Measurements from ENCODE around the gene NTM.

Gene NTM

DNA sequence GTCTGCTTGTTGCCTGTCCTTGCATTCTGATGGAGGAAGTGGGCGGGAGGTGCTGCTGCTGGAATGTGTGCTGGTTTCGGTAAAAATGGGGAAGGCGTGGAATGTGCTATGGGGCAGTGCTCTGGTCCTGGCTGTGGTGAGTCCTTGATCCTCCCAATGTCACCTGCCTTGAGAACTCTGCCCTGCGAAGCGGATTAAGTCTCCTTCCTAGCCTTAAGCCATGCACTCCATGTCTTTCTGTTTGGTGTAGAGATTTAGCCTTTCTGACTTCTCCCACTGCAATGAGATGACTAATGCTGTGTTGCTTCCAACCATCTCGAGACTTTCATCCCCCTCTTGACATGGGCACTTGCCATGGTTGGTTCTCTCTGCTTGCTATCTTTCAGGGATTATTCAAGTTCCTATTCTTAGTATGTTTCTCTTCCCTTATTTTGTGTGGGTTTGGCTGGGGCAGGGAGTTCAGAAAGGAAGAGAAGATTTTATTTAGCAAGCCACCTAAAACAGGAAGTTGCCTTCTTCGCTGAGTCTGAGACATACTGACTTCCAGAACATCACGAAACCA, 687.9 kb downstream of the NTM start:
- Histone ChIP-seq H4K20me1 (ENCODE audit: insufficient read depth, low read length) (no peaks in the 10 kb centered on the region), H3K4me3 (ENCODE audit: low read length) (no peak overlapping the region), H3K79me2 (ENCODE audit: low read length) (no peaks in the 10 kb centered on the region), H3K9ac (ENCODE audit: low read length) (no peak overlapping the region), H3K27me3 (ENCODE audit: low read depth, low read length) (peaks cover 9% of the 10 kb centered on the region), H3K9me3 (ENCODE audit: insufficient read depth, low read length) (no peaks in the 10 kb centered on the region), H3K36me3 (replicated peaks; ENCODE audit: low read depth, low read length) (no peaks in the 10 kb centered on the region), H3K4me2 (ENCODE audit: low read length) (peak overlapping the region; percentile 9; the same call in 1 of the 2 replicates), H3K27ac (ENCODE audit: low read length) (no peak overlapping the region), H2AFZ (ENCODE audit: low read depth, low read length) (no peak overlapping the region), H3K4me1 (ENCODE audit: low read length) (peaks cover 4% of the 10 kb centered on the region; the same call in 1 of the 2 replicates)
- TF ChIP-seq EZH2phosphoT487 (IDR thresholded peaks at IDR 0.05; ENCODE audit: low read depth) = no peak
- TF ChIP-seq, protein P1, sequence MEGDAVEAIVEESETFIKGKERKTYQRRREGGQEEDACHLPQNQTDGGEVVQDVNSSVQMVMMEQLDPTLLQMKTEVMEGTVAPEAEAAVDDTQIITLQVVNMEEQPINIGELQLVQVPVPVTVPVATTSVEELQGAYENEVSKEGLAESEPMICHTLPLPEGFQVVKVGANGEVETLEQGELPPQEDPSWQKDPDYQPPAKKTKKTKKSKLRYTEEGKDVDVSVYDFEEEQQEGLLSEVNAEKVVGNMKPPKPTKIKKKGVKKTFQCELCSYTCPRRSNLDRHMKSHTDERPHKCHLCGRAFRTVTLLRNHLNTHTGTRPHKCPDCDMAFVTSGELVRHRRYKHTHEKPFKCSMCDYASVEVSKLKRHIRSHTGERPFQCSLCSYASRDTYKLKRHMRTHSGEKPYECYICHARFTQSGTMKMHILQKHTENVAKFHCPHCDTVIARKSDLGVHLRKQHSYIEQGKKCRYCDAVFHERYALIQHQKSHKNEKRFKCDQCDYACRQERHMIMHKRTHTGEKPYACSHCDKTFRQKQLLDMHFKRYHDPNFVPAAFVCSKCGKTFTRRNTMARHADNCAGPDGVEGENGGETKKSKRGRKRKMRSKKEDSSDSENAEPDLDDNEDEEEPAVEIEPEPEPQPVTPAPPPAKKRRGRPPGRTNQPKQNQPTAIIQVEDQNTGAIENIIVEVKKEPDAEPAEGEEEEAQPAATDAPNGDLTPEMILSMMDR (IDR thresholded peaks at IDR 0.05; ENCODE audit: low read depth, low read length) = no peak

DNA sequence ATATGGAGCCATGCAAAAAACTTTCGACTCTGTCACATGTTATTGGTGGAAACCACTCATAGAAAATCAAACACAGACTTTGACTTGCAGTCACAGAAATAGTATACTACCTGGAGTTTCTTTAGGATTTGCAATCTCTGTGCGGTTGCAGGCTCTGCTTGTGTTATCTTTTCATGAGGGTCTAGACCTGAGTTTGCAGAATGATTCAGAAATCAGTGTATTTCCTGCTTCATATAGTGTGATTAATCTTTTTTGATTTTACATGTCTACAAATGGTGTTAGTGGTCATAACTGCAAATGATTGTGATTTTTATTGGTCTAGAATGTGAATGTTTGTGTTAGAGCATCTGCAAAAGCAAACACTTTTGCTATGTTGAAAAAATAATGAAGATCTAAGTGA, 690.2 kb downstream of the NTM start:
- no peak overlapping the region for H3K4me2 ChIP-seq (ENCODE audit: low read length)

DNA sequence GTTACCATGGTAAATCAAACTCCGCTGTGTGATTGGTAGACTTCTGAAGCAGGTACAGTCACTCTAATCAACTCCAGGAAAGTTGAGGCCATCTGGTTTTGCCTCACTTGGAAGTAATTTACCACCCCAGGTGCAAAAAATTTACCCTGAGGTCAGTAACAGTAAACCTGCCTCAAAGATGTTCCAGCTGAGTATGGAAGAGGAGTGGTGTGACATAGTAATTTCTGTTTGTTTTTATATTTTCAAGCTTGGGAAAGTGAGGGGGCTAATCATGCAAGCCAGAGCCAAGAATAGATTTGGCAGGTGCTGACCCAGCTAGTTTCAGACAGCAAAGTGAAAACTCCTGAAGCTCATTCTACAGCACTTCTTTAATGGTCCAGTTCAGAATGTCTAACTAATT, 691.6 kb downstream of the NTM start:
- H3K27me3 ChIP-seq (ENCODE audit: low read depth, low read length) = peaks cover 6% of the 10 kb centered on the region; the same call in 1 of the 2 replicates
- H3K9ac ChIP-seq (ENCODE audit: low read length) = no peak overlapping the region
- peaks cover 4% of the 10 kb centered on the region; the same call in 1 of the 2 replicates for H3K4me1 ChIP-seq (ENCODE audit: low read length)
- H2AFZ ChIP-seq (ENCODE audit: low read depth, low read length) = no peak overlapping the region
- no peaks in the 10 kb centered on the region for H3K36me3 ChIP-seq (replicated peaks; ENCODE audit: low read depth, low read length)
- no peaks in the 10 kb centered on the region for H3K9me3 ChIP-seq (ENCODE audit: insufficient read depth, low read length)
- no peak overlapping the region for H3K4me3 ChIP-seq (ENCODE audit: low read length)
- no peaks in the 10 kb centered on the region for H4K20me1 ChIP-seq (ENCODE audit: insufficient read depth, low read length)
- TF ChIP-seq, protein P1 (IDR thresholded peaks at IDR 0.05; ENCODE audit: low read depth, low read length) = no peak
- TF ChIP-seq EZH2phosphoT487 (IDR thresholded peaks at IDR 0.05; ENCODE audit: low read depth) = no peak
- no peak overlapping the region for H3K4me2 ChIP-seq (ENCODE audit: low read length)
- H3K79me2 ChIP-seq (ENCODE audit: low read length) = no peaks in the 10 kb centered on the region
- no peak overlapping the region for H3K27ac ChIP-seq (ENCODE audit: low read length)

More for the DNA sequence above, 690.2 kb downstream of the NTM start:
- H4K20me1 ChIP-seq (ENCODE audit: insufficient read depth, low read length) = no peaks in the 10 kb centered on the region
- no peaks in the 10 kb centered on the region for H3K79me2 ChIP-seq (ENCODE audit: low read length)
- no peak overlapping the region for H3K27ac ChIP-seq (ENCODE audit: low read length)
- no peak overlapping the region for H3K4me3 ChIP-seq (ENCODE audit: low read length)
- H2AFZ ChIP-seq (ENCODE audit: low read depth, low read length) = no peak overlapping the region
- no peaks in the 10 kb centered on the region for H3K36me3 ChIP-seq (replicated peaks; ENCODE audit: low read depth, low read length)
- no peak overlapping the region for H3K9ac ChIP-seq (ENCODE audit: low read length)
- H3K9me3 ChIP-seq (ENCODE audit: insufficient read depth, low read length) = no peaks in the 10 kb centered on the region
- peaks cover 6% of the 10 kb centered on the region; the same call in 1 of the 2 replicates for H3K27me3 ChIP-seq (ENCODE audit: low read depth, low read length)
- peaks cover 4% of the 10 kb centered on the region; the same call in 1 of the 2 replicates for H3K4me1 ChIP-seq (ENCODE audit: low read length)
- no peak for TF ChIP-seq EZH2phosphoT487 (IDR thresholded peaks at IDR 0.05; ENCODE audit: low read depth)
- TF ChIP-seq, protein P1 (IDR thresholded peaks at IDR 0.05; ENCODE audit: low read depth, low read length) = no peak

DNA sequence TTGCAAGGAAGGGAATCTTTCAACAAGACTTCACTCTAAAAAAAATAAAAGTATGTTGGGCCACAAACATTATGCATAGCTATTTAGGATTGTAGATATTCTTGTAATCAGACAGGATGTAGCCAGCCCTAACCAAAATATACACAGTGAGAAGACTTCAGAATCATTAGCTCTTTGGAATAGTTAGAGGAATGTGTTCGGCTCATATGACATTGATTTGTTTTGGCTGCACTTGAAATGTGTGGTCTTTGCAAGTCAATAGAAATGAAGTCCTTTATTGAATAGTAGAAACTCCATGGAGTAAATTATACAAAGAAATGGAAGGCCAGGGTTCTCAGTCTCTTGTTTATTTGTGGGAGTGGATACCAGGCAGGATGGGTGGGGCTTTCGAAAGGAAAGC, 692.1 kb downstream of the NTM start:
- H3K79me2 ChIP-seq (ENCODE audit: low read length) = no peaks in the 10 kb centered on the region
- no peaks in the 10 kb centered on the region for H3K36me3 ChIP-seq (replicated peaks; ENCODE audit: low read depth, low read length)
- no peak for TF ChIP-seq EZH2phosphoT487 (IDR thresholded peaks at IDR 0.05; ENCODE audit: low read depth)
- TF ChIP-seq, protein P1 (IDR thresholded peaks at IDR 0.05; ENCODE audit: low read depth, low read length) = no peak
- no peak overlapping the region for H3K4me2 ChIP-seq (ENCODE audit: low read length)
- H3K9ac ChIP-seq (ENCODE audit: low read length) = no peak overlapping the region
- no peak overlapping the region for H3K4me3 ChIP-seq (ENCODE audit: low read length)
- no peaks in the 10 kb centered on the region for H3K9me3 ChIP-seq (ENCODE audit: insufficient read depth, low read length)
- no peak overlapping the region for H3K27ac ChIP-seq (ENCODE audit: low read length)
- H3K27me3 ChIP-seq (ENCODE audit: low read depth, low read length) = peaks cover 6% of the 10 kb centered on the region; the same call in 1 of the 2 replicates
- no peak overlapping the region for H2AFZ ChIP-seq (ENCODE audit: low read depth, low read length)
- H4K20me1 ChIP-seq (ENCODE audit: insufficient read depth, low read length) = no peaks in the 10 kb centered on the region
- peaks cover 4% of the 10 kb centered on the region; the same call in 1 of the 2 replicates for H3K4me1 ChIP-seq (ENCODE audit: low read length)

Data from OCI-LY3 (cell line).